Globus pallidus (tissue), 1 donor: Measurements from ENCODE around the gene MYOZ3.

ENCODE experiments used
- DNase-seq: peaks from one replicate; pipeline ENCODE4 v3.0.0-alpha.2; 2015; ENCODE audit warnings: low spot score

Gene MYOZ3

DNA sequence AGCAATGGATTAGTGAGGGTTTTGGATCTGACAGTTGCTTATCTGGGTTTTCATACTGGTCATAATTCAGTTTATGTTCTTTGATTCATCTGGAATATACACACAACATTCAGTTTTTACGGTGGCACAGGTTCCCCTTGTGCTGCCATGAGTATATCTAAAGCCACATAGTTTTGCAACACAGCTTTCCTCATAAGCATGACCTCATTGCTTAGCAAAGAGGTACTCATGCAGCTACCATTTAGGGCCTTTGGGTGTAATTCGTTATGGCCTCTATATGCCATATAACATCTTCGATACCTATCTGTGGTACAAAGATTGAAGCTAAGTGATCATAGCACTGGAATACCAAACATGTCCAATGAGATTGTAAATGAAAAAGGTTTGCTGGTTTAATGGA, 42.7 kb downstream of the MYOZ3 start:
- DNase-seq = no peak

DNA sequence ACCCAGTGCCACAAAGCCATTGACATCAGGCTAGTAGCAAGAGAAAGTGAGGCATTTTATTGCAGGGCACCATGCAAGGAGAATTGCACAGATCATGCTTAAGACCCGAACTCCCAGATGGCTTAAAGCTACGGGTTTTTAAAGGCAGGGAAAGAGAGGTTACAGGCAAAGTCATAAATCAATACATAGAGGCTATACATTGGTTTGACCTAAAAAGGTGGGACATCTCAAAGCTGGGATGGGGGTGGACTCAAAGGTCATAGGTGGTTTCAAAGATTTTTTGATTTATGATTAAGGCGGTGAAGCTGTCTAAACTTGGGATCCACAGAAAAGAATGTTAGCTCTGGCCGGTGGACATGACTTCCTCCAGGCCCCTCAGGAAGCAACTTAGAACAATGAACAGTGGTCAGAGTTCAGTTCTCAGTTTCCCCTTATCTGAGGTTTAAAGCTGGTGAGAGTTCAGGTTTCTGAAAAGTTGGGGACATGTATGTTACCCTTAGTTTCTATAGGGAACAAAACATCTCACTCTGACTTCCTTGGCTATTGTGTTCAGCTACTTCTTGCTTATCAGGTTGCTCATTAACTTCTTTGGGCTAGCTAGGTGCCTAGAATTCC, 45.8 kb downstream of the MYOZ3 start:
- no peak for DNase-seq

DNA sequence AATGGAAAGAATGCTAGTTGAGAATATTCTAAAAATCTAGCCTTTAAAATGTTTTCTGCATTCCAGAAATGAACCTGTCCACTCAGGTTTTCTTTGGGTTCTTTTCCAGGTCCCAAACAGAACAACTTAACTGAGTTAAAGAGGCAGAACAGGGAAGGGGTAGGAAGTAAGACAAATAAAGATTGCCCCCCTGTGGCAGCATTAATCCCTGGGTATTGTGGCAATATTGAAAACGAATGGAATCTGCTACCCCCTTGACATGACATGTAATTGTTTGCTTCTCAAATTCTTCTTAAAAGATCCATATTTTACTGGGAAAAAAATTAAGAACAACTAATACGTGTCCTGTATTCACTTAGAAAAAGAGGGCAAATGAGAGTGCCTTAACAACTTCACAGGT, 49.1 kb downstream of the MYOZ3 start:
- no peak for DNase-seq

- no peak for DNase-seq
Observed at GRCh38 chr5:150723845-150724244, 62.8 kb downstream of the MYOZ3 start.
